ENCODE measurements around the gene ATAD3A. TPM values are rescaled to one million over a fixed set of nuclear protein-coding genes. Genes with fewer than 3 reads are reported as not detected.

Gene ATAD3A
- total RNA-seq, 1 donor from 2014 or later: 51.5 TPM

DNA sequence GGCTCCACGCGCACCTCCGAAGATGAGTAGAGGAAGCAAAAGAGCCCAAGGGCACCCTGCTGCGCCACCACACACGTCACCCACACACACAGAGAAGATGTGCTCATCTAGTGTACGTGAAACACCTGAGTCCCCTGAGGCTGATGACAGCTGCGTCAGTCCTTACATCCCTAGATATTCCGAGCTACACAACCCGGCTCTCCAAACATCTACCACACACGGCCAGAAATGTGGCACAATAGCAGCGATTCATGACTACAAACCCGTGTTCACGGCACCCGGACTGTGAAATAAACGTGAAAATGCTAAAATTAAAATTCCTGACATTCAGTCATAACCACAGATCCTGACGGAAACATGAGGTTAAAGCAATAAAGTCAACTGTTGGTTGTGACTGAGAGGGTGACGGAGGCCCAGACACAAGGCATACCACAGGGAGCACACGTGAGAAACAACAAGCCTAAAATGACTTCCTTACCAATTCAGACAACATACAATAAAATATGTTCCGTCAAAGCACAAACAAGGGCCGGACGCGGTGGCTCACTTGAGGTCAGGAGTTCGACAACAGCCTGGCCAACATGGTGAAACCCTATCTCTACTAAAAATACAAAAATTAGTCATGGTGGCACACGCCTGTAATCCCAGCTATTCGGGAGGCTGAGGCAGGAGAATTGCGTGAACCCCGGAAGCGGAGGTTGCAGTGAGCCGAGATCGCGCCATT is 55.4 kb downstream of the ATAD3A start:
- H3K4me3 ChIP-seq (ENCODE audit: low read depth, low read length): no peak overlapping the region
- no peaks in the 10 kb centered on the region for H3K36me3 ChIP-seq (ENCODE audit: control insufficient read depth, insufficient read depth, low read length)
- no peak for DNase-seq (ENCODE audit: low read depth)
- no peak for TF ChIP-seq CTCF (IDR thresholded peaks at IDR 0.05; ENCODE audit: insufficient read depth, low read length, poor library complexity, severe bottlenecking)
- no peaks in the 10 kb centered on the region for H3K27me3 ChIP-seq (ENCODE audit: control insufficient read depth, insufficient read depth, low read length)

GRCh38 chr1:1567891-1568291 is 55.9 kb downstream of the ATAD3A start:
- TF ChIP-seq CTCF (IDR thresholded peaks at IDR 0.05; ENCODE audit: insufficient read depth, low read length, poor library complexity, severe bottlenecking): no peak
- Histone ChIP-seq H3K4me3 (ENCODE audit: low read depth, low read length) (no peak overlapping the region), H3K27me3 (ENCODE audit: control insufficient read depth, insufficient read depth, low read length) (no peaks in the 10 kb centered on the region), H3K36me3 (ENCODE audit: control insufficient read depth, insufficient read depth, low read length) (no peaks in the 10 kb centered on the region)
- no peak for DNase-seq (ENCODE audit: low read depth)

DNA sequence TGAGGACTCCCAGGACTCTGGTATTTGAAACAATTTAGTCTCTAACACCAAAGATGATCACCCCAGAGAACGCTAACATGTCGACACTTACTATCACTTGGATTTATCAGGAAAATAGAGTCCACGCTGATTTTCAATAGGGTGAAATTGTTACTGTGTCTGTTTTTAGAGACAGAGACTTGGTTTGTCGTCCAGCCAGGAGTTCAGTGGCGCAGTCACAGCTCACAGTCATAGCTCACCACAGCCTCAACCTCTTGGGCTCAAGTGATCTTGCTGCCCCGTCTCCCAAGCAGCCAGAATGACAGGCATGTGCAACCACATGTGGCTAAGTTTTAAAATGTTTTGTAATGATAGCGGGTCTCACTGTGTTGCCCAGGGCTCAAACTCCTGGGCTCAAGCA is 57.4 kb downstream of the ATAD3A start:
- H3K27me3 ChIP-seq (ENCODE audit: control insufficient read depth, insufficient read depth, low read length): no peaks in the 10 kb centered on the region
- no peaks in the 10 kb centered on the region for H3K36me3 ChIP-seq (ENCODE audit: control insufficient read depth, insufficient read depth, low read length)
- DNase-seq (ENCODE audit: low read depth): no peak
- no peak for TF ChIP-seq CTCF (IDR thresholded peaks at IDR 0.05; ENCODE audit: insufficient read depth, low read length, poor library complexity, severe bottlenecking)
- H3K4me3 ChIP-seq (ENCODE audit: low read depth, low read length): no peak overlapping the region

DNA sequence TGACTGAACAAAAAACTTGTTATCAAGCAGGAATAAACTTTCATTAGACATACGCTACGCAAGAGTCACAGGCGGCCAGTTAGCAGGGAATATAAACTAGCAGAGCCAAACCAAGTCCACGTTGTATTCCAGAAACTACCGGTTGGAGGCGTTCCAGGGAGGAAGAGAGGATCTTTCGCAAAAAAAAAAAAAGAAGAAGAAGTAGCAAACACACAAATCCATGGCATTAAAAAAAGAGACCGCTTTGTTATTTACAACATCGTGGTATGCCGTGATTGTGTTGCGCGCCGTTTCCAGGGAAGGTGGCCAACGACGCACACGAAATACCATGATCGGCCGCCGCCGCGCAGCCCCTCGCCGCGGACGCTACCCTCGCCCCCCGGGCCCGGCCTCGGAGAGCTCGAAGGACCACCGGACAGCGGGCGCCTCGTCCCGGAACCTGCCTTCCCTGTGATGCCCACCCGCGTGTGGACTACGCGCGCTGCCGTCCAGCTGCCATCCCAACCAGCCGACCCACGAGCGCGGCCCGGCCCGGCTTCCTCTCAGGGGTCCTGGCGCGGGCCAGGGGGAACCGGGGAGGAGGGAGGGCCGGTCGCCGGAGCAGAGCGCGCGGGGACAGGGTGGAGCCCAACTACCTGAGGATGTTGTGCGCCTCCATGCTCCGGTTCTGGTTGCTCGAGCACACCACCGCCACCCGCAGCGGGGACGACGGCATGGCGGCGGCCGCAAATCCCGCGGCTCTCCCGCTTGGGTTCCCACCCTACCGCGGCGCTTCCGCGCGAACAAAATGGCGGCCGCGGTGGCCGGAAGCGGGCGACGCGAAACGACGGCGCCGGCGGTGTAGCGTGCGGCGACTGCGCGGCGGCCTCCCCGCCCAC is 62.1 kb downstream of the ATAD3A start:
- peak overlapping the region; percentile 99 for H3K4me3 ChIP-seq (ENCODE audit: low read depth, low read length)
- H3K27me3 ChIP-seq (ENCODE audit: control insufficient read depth, insufficient read depth, low read length): peaks cover 12% of the 10 kb centered on the region
- no peaks in the 10 kb centered on the region for H3K36me3 ChIP-seq (ENCODE audit: control insufficient read depth, insufficient read depth, low read length)
- TF ChIP-seq CTCF (IDR thresholded peaks at IDR 0.05; ENCODE audit: insufficient read depth, low read length, poor library complexity, severe bottlenecking): peak; percentile 35
- DNase-seq (ENCODE audit: low read depth): no peak

DNA sequence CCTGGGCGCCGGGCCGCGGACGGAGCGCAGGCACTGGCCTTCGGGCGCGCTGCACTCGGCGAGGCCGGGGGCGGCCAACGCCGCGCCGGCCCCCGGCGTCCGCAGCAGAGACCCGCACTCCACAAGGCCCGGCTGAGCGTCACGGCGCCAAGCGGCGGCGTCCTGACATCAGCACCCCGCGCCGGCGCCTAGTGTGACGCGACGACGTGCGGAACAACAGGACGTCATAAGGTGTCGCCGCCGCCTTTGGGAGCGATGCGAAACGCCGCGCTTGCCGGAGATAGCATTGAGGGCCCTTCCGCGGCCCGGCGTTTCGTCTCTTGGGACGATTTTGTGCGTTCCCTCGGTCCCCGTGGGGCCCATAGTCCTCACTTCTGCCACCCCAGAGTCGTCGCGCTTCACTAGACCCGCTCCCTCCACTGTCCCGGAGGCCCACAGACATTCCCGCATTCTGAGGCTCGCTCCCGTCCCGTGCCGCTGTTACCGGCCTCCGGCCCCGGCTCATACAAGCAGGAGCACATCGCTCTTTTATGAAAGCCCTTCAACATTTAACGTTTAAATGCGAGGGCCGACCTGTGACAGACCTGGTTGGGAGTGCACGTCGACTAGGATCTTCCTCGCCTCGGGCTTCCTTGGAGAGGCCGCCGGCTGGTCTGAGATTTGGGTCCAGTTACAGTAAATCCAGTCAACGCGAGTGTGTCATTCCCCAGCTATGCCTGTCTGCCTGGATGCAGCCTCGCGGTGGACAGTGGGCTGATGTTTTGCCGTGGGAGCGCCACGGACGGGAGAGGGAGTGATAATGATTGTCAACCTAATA is 63.0 kb downstream of the ATAD3A start, which contains the start of gene SSU72:
SSU72 (minus strand) TSS at position 143 of the 817 bp plus-strand sequence. CDS start 306 bp downstream, outside the sequence.
- Histone ChIP-seq H3K36me3 (ENCODE audit: control insufficient read depth, insufficient read depth, low read length) (no peaks in the 10 kb centered on the region), H3K4me3 (ENCODE audit: low read depth, low read length) (peak within 1 kb of the TSS; percentile 99), H3K27me3 (ENCODE audit: control insufficient read depth, insufficient read depth, low read length) (peaks cover 12% of the 10 kb centered on the region)
- TF ChIP-seq CTCF (IDR thresholded peaks at IDR 0.05; ENCODE audit: insufficient read depth, low read length, poor library complexity, severe bottlenecking): no peak
- DNase-seq (ENCODE audit: low read depth): peak; percentile 50

Measured in kidney epithelial cell (primary cell).